Right lobe of liver (tissue), 4 donors: ENCODE results near the gene SRPK2.

ENCODE experiments used
- CTCF ChIP-seq, 4 donors: fragments of 200-600 bp in 3 of 4; fragments of 450-650 bp in 1 of 4; IDR thresholded peaks; one replicate each; pipeline versions ENCODE4 v1.5.1 to v1.8.0; 2016 to 2022; ENCODE audit warnings: antibody characterized with exemption in 4 of 4, mild to moderate bottlenecking in 2 of 4
- POLR2A ChIP-seq: fragments of 450-650 bp; IDR thresholded peaks from one replicate; pipeline ENCODE4 v1.6.1; 2017; ENCODE audit warnings: antibody characterized with exemption, mild to moderate bottlenecking
- donor health status: DM: no; HTN: no; CAD: no.
- donor health status: DM: no; HTN: no; CAD: no.
- donor health status: DM: no; HTN: yes; CAD: no.

GRCh38 chr7:105297985-105298384 is 90.7 kb downstream of the SRPK2 start:
- TF ChIP-seq POLR2A (no peak), CTCF (IDR thresholded peaks at IDR 0.05) (no peak)
